ENCODE results near the gene CDK5R1. TPM values are rescaled to one million over a fixed set of nuclear protein-coding genes. Genes with fewer than 3 reads are reported as not detected.

The CDK5R1 gene
- total RNA-seq, 1 experiment from 2014 or later: 0.26 TPM

GRCh38 chr17:32477220-32477619 lies 9.6 kb upstream of the CDK5R1 start:
- Histone ChIP-seq H3K36me3 (ENCODE audit: insufficient read depth, low read length) (peaks cover 48% of the 10 kb centered on the region), H3K4me1 (ENCODE audit: low read length) (no peaks in the 10 kb centered on the region), H3K9me2 (replicated peaks; ENCODE audit: insufficient read depth, low read length) (no peaks in the 10 kb centered on the region), H3K4me2 (ENCODE audit: low read depth, low read length, poor library complexity, severe bottlenecking) (no peak overlapping the region), H3K9ac (ENCODE audit: low read length) (no peak overlapping the region), H3K9me3 (ENCODE audit: low read length) (no peaks in the 10 kb centered on the region), H3K27ac (ENCODE audit: low read length) (no peak overlapping the region), H3K27me3 (ENCODE audit: low read length) (no peaks in the 10 kb centered on the region), H2AFZ (ENCODE audit: low read length) (no peak overlapping the region), H3K79me2 (ENCODE audit: low read length) (no peaks in the 10 kb centered on the region), H4K20me1 (ENCODE audit: insufficient read depth, low read depth, low read length) (no peaks in the 10 kb centered on the region), H3K4me3 (ENCODE audit: low read length) (no peak overlapping the region)
- no peak for DNase-seq

DNA sequence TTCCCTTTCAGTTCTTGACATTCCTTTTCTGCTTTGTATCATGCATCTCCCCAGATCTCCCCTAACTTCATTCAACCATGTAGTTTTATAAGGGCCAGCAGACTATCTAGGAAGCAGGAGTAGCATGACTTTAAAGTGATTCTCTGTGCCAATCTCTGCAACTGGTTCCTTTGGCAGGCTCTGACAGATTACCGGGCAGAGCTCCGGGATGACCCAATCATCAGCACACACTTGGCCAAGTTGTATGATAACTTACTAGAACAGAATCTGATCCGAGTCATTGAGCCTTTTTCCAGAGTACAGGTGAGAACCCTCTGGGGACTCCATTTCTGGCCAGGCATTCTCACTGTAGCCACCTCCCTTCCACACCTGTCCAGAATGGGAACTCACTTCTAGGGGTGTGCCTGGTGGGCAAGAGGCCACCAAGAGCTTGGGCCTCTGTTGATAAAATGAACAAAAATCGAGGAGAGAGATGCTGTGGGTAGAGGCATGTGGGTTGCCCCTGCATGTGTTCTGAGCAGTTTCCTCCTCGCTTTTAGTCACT lies 7.6 kb upstream of the CDK5R1 start:
- H3K9me2 ChIP-seq (replicated peaks; ENCODE audit: insufficient read depth, low read length): no peaks in the 10 kb centered on the region
- no peak overlapping the region for H3K9ac ChIP-seq (ENCODE audit: low read length)
- H3K36me3 ChIP-seq (ENCODE audit: insufficient read depth, low read length): peaks cover 45% of the 10 kb centered on the region
- no peak overlapping the region for H3K4me2 ChIP-seq (ENCODE audit: low read depth, low read length, poor library complexity, severe bottlenecking)
- DNase-seq: no peak
- no peak overlapping the region for H3K4me3 ChIP-seq (ENCODE audit: low read length)
- no peaks in the 10 kb centered on the region; the same call in 1 of the 2 replicates for H3K4me1 ChIP-seq (ENCODE audit: low read length)
- no peaks in the 10 kb centered on the region for H3K79me2 ChIP-seq (ENCODE audit: low read length)
- H4K20me1 ChIP-seq (ENCODE audit: insufficient read depth, low read depth, low read length): no peaks in the 10 kb centered on the region; the same call in 1 of the 2 replicates
- no peaks in the 10 kb centered on the region for H3K27me3 ChIP-seq (ENCODE audit: low read length)
- H3K9me3 ChIP-seq (ENCODE audit: low read length): no peaks in the 10 kb centered on the region
- no peak overlapping the region for H2AFZ ChIP-seq (ENCODE audit: low read length)
- no peak overlapping the region for H3K27ac ChIP-seq (ENCODE audit: low read length)

DNA sequence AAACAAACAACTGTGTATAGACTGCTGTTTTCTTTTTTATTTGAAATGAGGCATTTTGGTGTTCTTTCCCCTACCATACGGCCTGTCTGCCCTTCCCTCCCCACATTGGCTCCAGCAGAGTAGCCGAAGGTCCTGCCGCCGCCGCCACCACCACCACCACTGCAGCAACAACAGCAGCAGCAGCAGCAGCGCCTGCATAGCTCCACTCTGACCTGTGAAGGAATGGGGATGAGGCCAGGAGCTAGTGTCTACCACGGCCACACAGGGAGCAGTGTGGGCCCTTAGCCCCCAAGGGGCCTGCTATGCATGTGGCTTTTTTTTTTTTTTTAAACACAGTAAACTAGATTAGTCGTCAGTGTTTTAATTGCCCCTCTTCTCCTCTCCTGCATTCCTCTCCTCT lies 5.6 kb upstream of the CDK5R1 start:
- Histone ChIP-seq H3K9me3 (ENCODE audit: low read length) (no peaks in the 10 kb centered on the region), H3K27me3 (ENCODE audit: low read length) (no peaks in the 10 kb centered on the region), H3K27ac (ENCODE audit: low read length) (no peak overlapping the region), H3K4me1 (ENCODE audit: low read length) (peaks cover 3% of the 10 kb centered on the region), H4K20me1 (ENCODE audit: insufficient read depth, low read depth, low read length) (no peaks in the 10 kb centered on the region; the same call in 1 of the 2 replicates), H3K9ac (ENCODE audit: low read length) (no peak overlapping the region), H3K4me2 (ENCODE audit: low read depth, low read length, poor library complexity, severe bottlenecking) (no peak overlapping the region), H2AFZ (ENCODE audit: low read length) (no peak overlapping the region), H3K79me2 (ENCODE audit: low read length) (no peaks in the 10 kb centered on the region), H3K9me2 (replicated peaks; ENCODE audit: insufficient read depth, low read length) (no peaks in the 10 kb centered on the region), H3K36me3 (ENCODE audit: insufficient read depth, low read length) (peaks cover 33% of the 10 kb centered on the region), H3K4me3 (ENCODE audit: low read length) (no peak overlapping the region)
- no peak for DNase-seq

GRCh38 chr17:32482568-32483320 lies 4.0 kb upstream of the CDK5R1 start:
- Histone ChIP-seq H3K4me3 (ENCODE audit: low read length) (no peak overlapping the region), H3K36me3 (ENCODE audit: insufficient read depth, low read length) (peaks cover 23% of the 10 kb centered on the region; the same call in 1 of the 2 replicates), H3K27ac (ENCODE audit: low read length) (no peak overlapping the region), H3K9me2 (replicated peaks; ENCODE audit: insufficient read depth, low read length) (no peaks in the 10 kb centered on the region), H3K4me1 (ENCODE audit: low read length) (peaks cover 5% of the 10 kb centered on the region), H3K79me2 (ENCODE audit: low read length) (no peaks in the 10 kb centered on the region), H4K20me1 (ENCODE audit: insufficient read depth, low read depth, low read length) (peaks cover 4% of the 10 kb centered on the region; the same call in 1 of the 2 replicates), H3K9ac (ENCODE audit: low read length) (no peak overlapping the region), H3K9me3 (ENCODE audit: low read length) (no peaks in the 10 kb centered on the region), H3K27me3 (ENCODE audit: low read length) (no peaks in the 10 kb centered on the region), H3K4me2 (ENCODE audit: low read depth, low read length, poor library complexity, severe bottlenecking) (no peak overlapping the region), H2AFZ (ENCODE audit: low read length) (no peak overlapping the region)
- no peak for DNase-seq

- no peak overlapping the region for H3K4me2 ChIP-seq (ENCODE audit: low read depth, low read length, poor library complexity, severe bottlenecking)
- H3K27me3 ChIP-seq (ENCODE audit: low read length): no peaks in the 10 kb centered on the region
- H3K4me3 ChIP-seq (ENCODE audit: low read length): no peak overlapping the region
- H3K9ac ChIP-seq (ENCODE audit: low read length): no peak overlapping the region
- H3K9me2 ChIP-seq (replicated peaks; ENCODE audit: insufficient read depth, low read length): no peaks in the 10 kb centered on the region
- H3K36me3 ChIP-seq (ENCODE audit: insufficient read depth, low read length): peaks cover 21% of the 10 kb centered on the region; the same call in 1 of the 2 replicates
- peaks cover 12% of the 10 kb centered on the region; the same call in 1 of the 2 replicates for H4K20me1 ChIP-seq (ENCODE audit: insufficient read depth, low read depth, low read length)
- H3K4me1 ChIP-seq (ENCODE audit: low read length): peaks cover 5% of the 10 kb centered on the region
- no peak overlapping the region for H2AFZ ChIP-seq (ENCODE audit: low read length)
- H3K27ac ChIP-seq (ENCODE audit: low read length): no peak overlapping the region
- no peaks in the 10 kb centered on the region for H3K79me2 ChIP-seq (ENCODE audit: low read length)
- no peaks in the 10 kb centered on the region for H3K9me3 ChIP-seq (ENCODE audit: low read length)
- DNase-seq: peak; percentile 68
These were observed 3.3 kb upstream of the CDK5R1 start for GRCh38 chr17:32483451-32484019.

DNA sequence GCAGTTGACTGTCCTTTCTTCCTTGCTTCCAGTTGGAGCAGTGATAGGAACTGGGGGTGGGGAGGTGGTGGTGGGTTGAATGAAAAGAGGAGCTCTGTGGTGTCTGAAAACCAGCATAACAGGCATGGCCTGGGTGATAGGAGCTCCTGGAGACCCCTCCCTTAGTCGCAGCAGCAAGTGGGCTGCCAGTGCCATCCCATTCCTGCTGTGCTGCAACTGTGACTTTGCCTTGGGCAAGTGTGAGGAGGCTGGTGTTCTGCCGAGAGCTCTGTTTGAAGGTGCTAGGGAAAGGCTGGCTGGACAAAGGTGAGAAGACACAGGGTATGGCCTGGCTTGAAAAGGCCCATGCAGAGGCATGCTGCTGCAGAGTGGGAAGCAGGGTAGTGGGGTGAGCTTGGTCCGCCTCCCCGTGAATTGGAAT lies 2.7 kb upstream of the CDK5R1 start:
- Histone ChIP-seq H3K27me3 (ENCODE audit: low read length) (no peaks in the 10 kb centered on the region), H4K20me1 (ENCODE audit: insufficient read depth, low read depth, low read length) (peaks cover 13% of the 10 kb centered on the region; the same call in 1 of the 2 replicates), H3K4me3 (ENCODE audit: low read length) (no peak overlapping the region), H3K79me2 (ENCODE audit: low read length) (no peaks in the 10 kb centered on the region), H3K9ac (ENCODE audit: low read length) (no peak overlapping the region), H3K36me3 (ENCODE audit: insufficient read depth, low read length) (peaks cover 18% of the 10 kb centered on the region; the same call in 1 of the 2 replicates), H3K4me1 (ENCODE audit: low read length) (peaks cover 5% of the 10 kb centered on the region), H3K9me3 (ENCODE audit: low read length) (no peaks in the 10 kb centered on the region), H2AFZ (ENCODE audit: low read length) (no peak overlapping the region), H3K4me2 (ENCODE audit: low read depth, low read length, poor library complexity, severe bottlenecking) (no peak overlapping the region), H3K9me2 (replicated peaks; ENCODE audit: insufficient read depth, low read length) (no peaks in the 10 kb centered on the region), H3K27ac (ENCODE audit: low read length) (no peak overlapping the region)
- DNase-seq: peak; percentile 48

GRCh38 chr17:32484628-32485027 lies 2.2 kb upstream of the CDK5R1 start:
- Histone ChIP-seq H3K36me3 (ENCODE audit: insufficient read depth, low read length) (peaks cover 13% of the 10 kb centered on the region; the same call in 1 of the 2 replicates), H4K20me1 (ENCODE audit: insufficient read depth, low read depth, low read length) (peaks cover 13% of the 10 kb centered on the region; the same call in 1 of the 2 replicates), H3K27ac (ENCODE audit: low read length) (no peak overlapping the region), H3K4me2 (ENCODE audit: low read depth, low read length, poor library complexity, severe bottlenecking) (no peak overlapping the region), H3K9me2 (replicated peaks; ENCODE audit: insufficient read depth, low read length) (no peaks in the 10 kb centered on the region), H3K4me3 (ENCODE audit: low read length) (no peak overlapping the region), H3K4me1 (ENCODE audit: low read length) (peaks cover 5% of the 10 kb centered on the region), H3K27me3 (ENCODE audit: low read length) (no peaks in the 10 kb centered on the region), H2AFZ (ENCODE audit: low read length) (no peak overlapping the region), H3K79me2 (ENCODE audit: low read length) (no peaks in the 10 kb centered on the region), H3K9ac (ENCODE audit: low read length) (no peak overlapping the region), H3K9me3 (ENCODE audit: low read length) (no peaks in the 10 kb centered on the region)
- no peak for DNase-seq
